Body of pancreas (tissue), 4 donors: ENCODE results near the gene HSD17B14. TPM values are rescaled to one million over a fixed set of nuclear protein-coding genes. Genes with fewer than 3 reads are reported as not detected.
"Not testable (repeated sequence)": the region's sequence is repeated elsewhere in the genome, so short reads cannot be mapped to it uniquely, and the experiment has no call there.

Experiments used
- ATAC-seq: fragments of 150-250 bp; one replicate; pipeline ENCODE4 v1.9.1; 2016
- DNase-seq, 4 donors: peaks; one replicate each; pipeline ENCODE4 v3.0.0-alpha.2; 2019
- H3K27ac ChIP-seq, 4 donors: fragments of 200-600 bp; sonication (generic); 1 replicate in 3 of 4; 2 replicates in 1 of 4; pipeline versions ENCODE4 v1.5.1 to v1.6.1; 2016 to 2019; ENCODE audit warnings: mild to moderate bottlenecking in 1 of 4, mixed read lengths in 1 of 4, moderate library complexity in 1 of 4
- H3K27me3 ChIP-seq, 2 donors: fragments of 200-600 bp; sonication (generic); one replicate each; pipeline ENCODE4 v1.6.0; 2016; ENCODE audit warnings: mild to moderate bottlenecking in 1 of 2
- H3K36me3 ChIP-seq, 2 donors: fragments of 200-600 bp; sonication (generic); replicated peaks in 1 of 2; 2 replicates each; pipeline ENCODE4 v1.5.1; 2016; ENCODE audit warnings: low read depth in 2 of 2; ENCODE audit not compliant: insufficient read depth in 1 of 2
- H3K4me1 ChIP-seq: fragments of 200-600 bp; sonication (generic); one replicate; pipeline ENCODE4 v1.6.0; 2016
- H3K4me3 ChIP-seq, 2 donors: fragments of 200-600 bp; sonication (generic); 1 replicate in 1 of 2; 2 replicates in 1 of 2; pipeline ENCODE4 v1.5.1; 2016 to 2019
- H3K9me3 ChIP-seq, 3 donors: fragments of 200-600 bp; sonication (generic); 1 replicate in 2 of 3; 2 replicates in 1 of 3; pipeline ENCODE4 v1.5.1; 2016
- POLR2A ChIP-seq, 3 donors: fragments of 450-650 bp; IDR thresholded peaks; one replicate each; pipeline ENCODE4 v1.6.1; 2016; ENCODE audit warnings: antibody characterized with exemption in 3 of 3, mild to moderate bottlenecking in 2 of 3
- WGBS, 2 donors: methylation state at CpG; one replicate each; pipeline ENCODE4 v1.1.5; 2017; 5-methylcytosine and 5-hydroxymethylcytosine counted together
- intact Hi-C: fragments of 100-400 bp; cut with DNase I; formaldehyde crosslinking; loops from one replicate; pipeline ENCODE4 v1.15.1; 2023
- total RNA-seq, 2 donors: library from RNA; depleted of rRNA; stranded (reverse); fragments of >200 nt; gene quantifications; one replicate each; pipeline ENCODE4 v1.1.0, GENCODE V29; 2016
- TF ChIP-seq, protein P1 (sequence below), 7 experiments: fragments of 450-650 bp in 4 of 7; fragments of 200-600 bp in 3 of 7; sonication (generic) in 3 of 7; IDR thresholded peaks; one replicate each; pipeline ENCODE4 v1.5.1; 2016 to 2019; ENCODE audit warnings: antibody characterized with exemption in 7 of 7

Gene HSD17B14
- 1 to 10 TPM; 2.1 to 3.3 TPM for total RNA-seq

DNA sequence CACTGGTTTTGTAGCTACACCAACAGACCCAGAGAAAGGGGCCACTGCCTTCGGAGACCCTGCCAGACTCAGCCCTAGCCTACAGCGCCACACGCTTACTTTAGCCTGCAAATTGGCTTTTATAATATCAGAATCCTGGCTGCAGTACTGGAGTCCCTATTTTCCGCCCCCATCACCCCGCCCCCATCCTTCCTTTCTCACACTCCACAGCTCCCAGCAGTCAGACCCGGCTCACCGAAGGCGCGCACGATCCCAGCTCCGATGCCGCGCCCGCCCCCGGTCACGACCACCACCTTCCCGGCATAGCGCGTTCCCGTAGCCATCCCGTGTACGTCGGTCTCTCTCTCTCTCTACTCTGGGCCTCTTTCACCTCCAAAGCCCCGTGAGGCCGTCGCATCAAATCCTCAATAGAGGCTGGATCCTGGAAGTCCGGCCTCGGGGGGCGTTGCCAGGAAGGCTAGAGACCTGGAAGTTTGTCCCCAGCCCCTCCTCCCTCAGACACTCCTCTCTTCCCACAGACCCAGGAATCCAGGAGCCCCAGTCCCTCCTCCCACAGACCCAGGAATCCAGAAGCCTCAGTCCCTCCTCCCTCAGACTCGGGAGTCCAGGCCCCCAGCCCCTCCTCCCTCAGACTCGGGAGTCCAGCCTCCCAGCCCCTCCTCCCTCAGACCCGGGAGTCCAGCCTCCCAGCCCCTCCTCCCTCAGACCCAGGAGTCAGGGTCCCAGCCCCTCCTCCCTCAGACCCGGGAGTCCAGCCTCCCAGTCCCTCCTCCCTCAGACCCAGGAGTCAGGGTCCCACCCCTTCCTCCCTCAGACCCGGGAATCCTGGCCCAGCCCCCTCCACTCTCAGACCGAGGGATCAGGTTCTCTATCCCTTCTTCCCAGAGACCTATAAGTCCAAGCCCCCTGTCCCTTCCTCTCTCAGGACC, at the start of gene HSD17B14:
TSS of gene HSD17B14 (minus strand) at position 403 of the 929 bp plus-strand sequence. CDS start at position 323, 80 bp downstream.
- H3K36me3 ChIP-seq = no peaks in the 10 kb centered on the region
- peaks cover 22% of the 10 kb centered on the region for H3K4me1 ChIP-seq
- peak within 1 kb of the TSS in 2 of 4 donors; percentile 30 to 47 for H3K27ac ChIP-seq
- ATAC-seq (no peak), DNase-seq (peak in 2 of 4 donors; percentile 22 to 23)
- WGBS, 2 donors = 18 to 20% methylated on average over 31 to 35 of the region's 35 CpGs
- no peak within 1 kb of the TSS for H3K4me3 ChIP-seq
- intact Hi-C loops = loop anchor here (10.0 kb wide), 1 partner anchor 182 kb away; no protein-coding TSS in a partner anchor
- TF ChIP-seq POLR2A (IDR thresholded peaks at IDR 0.05) = peak in 1 of 3 donors; percentile 3
- TF ChIP-seq, protein P1, sequence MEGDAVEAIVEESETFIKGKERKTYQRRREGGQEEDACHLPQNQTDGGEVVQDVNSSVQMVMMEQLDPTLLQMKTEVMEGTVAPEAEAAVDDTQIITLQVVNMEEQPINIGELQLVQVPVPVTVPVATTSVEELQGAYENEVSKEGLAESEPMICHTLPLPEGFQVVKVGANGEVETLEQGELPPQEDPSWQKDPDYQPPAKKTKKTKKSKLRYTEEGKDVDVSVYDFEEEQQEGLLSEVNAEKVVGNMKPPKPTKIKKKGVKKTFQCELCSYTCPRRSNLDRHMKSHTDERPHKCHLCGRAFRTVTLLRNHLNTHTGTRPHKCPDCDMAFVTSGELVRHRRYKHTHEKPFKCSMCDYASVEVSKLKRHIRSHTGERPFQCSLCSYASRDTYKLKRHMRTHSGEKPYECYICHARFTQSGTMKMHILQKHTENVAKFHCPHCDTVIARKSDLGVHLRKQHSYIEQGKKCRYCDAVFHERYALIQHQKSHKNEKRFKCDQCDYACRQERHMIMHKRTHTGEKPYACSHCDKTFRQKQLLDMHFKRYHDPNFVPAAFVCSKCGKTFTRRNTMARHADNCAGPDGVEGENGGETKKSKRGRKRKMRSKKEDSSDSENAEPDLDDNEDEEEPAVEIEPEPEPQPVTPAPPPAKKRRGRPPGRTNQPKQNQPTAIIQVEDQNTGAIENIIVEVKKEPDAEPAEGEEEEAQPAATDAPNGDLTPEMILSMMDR (IDR thresholded peaks at IDR 0.05) = no peak
- H3K27me3 ChIP-seq = no peaks in the 10 kb centered on the region
- H3K9me3 ChIP-seq = no peaks in the 10 kb centered on the region

DNA sequence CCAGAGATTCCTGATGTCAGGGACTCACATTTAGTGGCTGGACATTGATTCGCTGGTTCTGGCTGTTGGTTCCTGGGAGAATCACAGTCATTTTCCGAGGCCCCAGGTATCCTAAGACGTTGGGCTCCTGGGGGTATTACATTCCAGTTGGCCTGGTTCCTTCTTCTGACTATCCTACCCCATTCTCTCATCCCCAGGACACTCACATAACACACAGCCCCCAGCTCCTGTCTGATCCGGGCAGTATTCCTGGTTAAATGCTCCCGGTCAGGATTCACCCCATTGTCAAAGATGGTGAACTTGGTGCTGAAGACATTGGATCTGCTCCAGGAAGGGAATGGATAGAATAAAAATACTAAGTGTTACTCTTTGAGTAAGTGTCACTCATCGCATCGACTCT, 47.4 kb upstream of the HSD17B14 start:
- Histone ChIP-seq H3K4me1 (no peaks in the 10 kb centered on the region), H3K9me3 (no peaks in the 10 kb centered on the region), H3K27ac (no peak overlapping the region), H3K4me3 (no peak overlapping the region), H3K36me3 (no peaks in the 10 kb centered on the region), H3K27me3 (no peaks in the 10 kb centered on the region)
- DNase-seq (no peak), ATAC-seq (no peak)
- 91 to 92% methylated on average over 7 of the region's 7 CpGs for WGBS, 2 donors
- intact Hi-C loops = no loop called here
- TF ChIP-seq, protein P1 (IDR thresholded peaks at IDR 0.05) = no peak
- TF ChIP-seq POLR2A (IDR thresholded peaks at IDR 0.05) = no peak

DNA sequence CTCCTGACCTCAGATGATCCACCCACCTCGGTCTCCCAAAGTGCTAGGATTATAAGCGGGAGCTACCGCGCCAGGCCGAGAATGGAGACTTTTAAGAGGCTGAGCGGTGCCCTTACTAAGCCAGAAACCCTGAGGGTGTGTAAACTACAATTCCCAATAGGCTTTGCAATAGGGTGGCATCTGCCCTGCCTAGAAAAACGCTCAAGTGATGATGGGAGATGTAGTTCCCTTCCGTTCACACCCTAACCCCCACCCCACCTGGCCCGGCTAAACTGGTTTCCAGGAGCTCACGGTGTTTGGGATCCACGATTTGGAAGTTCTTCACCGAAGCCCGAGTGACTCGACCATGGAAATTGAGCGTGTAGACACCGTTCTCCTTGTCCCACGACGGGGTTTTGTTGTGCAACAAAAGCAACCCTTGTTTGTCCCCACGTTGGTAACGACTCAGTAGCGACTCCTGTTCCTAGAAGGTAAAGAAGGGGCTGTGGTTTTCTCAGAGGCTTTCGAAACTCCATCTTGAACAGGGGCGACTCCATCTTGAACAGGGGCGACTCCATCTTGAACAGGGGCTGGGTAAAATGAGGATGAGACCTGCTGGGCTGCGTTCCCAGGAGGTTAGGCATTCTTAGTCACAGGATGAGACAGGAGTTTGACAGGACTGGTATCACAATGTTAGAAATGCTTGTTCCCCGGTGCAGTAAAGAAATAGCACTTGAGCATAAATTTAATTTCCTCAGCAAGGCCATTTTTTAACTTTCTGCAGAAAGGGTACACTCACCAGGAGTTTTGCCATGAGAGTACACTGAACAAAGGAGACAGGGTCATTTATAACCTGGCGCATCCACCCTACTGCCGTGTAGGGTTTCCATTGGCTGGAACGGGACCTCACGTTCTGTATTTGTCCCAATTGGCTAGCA, 45.7 kb upstream of the HSD17B14 start:
- ATAC-seq (peak; percentile 55), DNase-seq (no peak)
- H3K27ac ChIP-seq = no peak overlapping the region
- no peaks in the 10 kb centered on the region for H3K27me3 ChIP-seq
- no peak overlapping the region for H3K4me3 ChIP-seq
- intact Hi-C loops = no loop called here
- H3K36me3 ChIP-seq = no peaks in the 10 kb centered on the region
- 78% methylated on average over 24 to 30 of the region's 30 CpGs for WGBS, 2 donors
- H3K4me1 ChIP-seq = no peaks in the 10 kb centered on the region
- no peaks in the 10 kb centered on the region for H3K9me3 ChIP-seq
- TF ChIP-seq POLR2A (IDR thresholded peaks at IDR 0.05) = no peak
- TF ChIP-seq, protein P1 (IDR thresholded peaks at IDR 0.05) = no peak

DNA sequence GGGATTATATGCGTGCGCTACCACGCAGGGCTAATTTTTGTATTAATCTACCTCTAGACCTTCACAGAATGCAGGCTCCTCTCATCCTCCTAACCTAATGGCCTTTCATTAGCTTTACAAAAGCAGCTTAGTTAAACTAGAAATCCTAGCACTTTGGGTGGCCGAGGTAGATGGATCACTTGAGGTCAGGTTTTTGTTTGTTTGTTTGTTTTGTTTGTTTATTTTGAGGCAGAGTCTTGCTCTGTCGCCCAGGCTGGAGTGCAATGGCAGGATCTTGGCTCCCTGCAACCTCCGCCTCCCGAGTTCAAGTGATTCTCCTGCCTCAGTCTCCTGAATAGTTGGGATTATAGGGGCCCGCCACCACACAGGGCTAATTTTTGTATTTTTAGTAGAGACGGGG, 43.4 kb upstream of the HSD17B14 start:
- H3K9me3 ChIP-seq, intact Hi-C loops, H3K27me3 ChIP-seq, H3K27ac ChIP-seq, DNase-seq, H3K36me3 ChIP-seq, H3K4me3 ChIP-seq, ATAC-seq: not testable (repeated sequence)
- H3K4me1 ChIP-seq = peaks cover 19% of the 10 kb centered on the region
- WGBS, 2 donors = 86 to 88% methylated on average over 9 of the region's 9 CpGs
